Putamen (tissue), 1 donor: ENCODE results near the gene CD7.

ENCODE experiments used
- DNase-seq: peaks from one replicate; pipeline ENCODE4 v3.0.0-alpha.2; 2016; ENCODE audit warnings: low spot score

Gene CD7

DNA sequence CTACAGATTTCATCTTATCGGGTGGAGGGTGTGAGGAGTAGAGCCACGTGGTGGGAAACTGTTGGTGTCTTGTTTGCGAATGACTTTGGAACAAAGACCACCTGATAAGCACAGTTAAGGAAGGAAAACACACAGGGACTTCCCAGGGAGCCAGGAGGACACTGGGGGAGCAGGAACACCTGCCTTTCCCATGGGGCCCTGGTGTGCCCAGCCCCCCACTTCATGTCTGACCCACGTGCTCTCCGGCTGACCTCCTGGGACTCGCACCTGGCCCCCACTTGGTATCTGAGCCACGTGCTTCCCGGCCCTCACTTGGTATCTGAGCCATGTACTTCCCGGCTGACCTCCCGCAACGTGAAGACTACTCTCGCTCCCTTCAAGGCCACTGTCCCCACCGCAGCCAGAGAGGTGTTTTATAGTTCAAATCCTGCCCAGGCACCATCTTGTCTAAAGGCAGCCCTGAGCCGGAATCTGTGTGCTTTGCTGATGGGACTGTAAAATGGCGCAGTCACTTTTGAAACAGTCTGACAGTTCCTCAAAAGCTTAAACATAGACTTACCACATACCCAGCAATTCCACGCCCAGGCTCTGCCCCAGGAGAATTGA lies 38.5 kb downstream of the CD7 start:
- no peak for DNase-seq

GRCh38 chr17:82278308-82278707 lies 39.1 kb downstream of the CD7 start:
- DNase-seq: no peak

GRCh38 chr17:82277851-82278250 lies 39.6 kb downstream of the CD7 start:
- DNase-seq: no peak

GRCh38 chr17:82276938-82277337 lies 40.5 kb downstream of the CD7 start:
- no peak for DNase-seq

- DNase-seq: no peak
These were observed 42.1 kb downstream of the CD7 start for GRCh38 chr17:82275326-82275725.

DNA sequence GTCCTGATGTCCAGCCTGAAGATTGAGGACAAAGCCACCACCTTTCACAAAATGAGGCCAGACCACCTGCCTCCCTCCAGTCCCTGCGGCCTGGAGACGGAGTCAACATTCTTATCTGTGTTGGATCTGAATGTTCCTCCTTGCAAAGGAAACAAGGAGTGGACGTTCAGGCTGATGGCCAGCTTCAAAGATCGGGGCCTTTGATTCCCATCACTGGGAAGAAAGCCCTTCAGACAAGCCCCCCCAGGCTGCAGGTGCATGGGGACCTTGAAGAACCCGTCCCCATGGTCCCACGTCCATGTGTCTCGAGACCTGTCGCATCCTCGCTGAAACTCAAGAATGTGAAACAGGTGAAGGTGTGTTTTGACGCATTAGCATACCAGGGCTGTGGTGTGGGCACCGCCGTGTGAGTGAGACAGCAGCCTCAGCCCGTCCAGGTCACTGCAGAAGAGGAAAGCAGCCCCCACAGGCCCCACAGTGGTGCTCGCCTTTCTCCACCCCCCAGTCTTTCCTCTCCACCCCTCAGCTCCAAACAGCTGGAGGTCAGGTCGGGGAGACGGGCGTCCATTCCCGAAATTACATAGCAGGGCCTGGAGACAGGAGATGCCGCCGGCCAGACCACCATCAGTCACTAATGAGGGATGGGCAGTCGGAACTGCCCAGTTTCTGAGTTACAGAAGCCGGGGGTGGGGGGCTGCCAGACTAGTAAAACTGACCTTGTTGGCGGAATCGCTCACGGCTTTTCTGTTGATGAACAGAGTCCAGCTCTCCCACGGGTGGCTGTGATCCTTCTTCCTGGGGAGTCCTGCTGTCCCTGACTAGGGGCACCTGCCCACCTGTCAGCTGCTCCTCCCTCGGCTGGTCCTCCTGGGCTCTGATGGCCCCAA lies 43.0 kb downstream of the CD7 start:
- DNase-seq: no peak

- DNase-seq: peak; percentile 87
These were observed 43.9 kb downstream of the CD7 start, which contains the start of gene CSNK1D for GRCh38 chr17:82273327-82274133. Gene CSNK1D, minus strand, starts transcription at chr17:82273700. Its CDS starts 319 bp downstream, at chr17:82273381.

- DNase-seq: no peak
These were observed 44.7 kb downstream of the CD7 start for GRCh38 chr17:82272495-82273326.

GRCh38 chr17:82271401-82271800 lies 46.0 kb downstream of the CD7 start:
- DNase-seq: no peak

DNA sequence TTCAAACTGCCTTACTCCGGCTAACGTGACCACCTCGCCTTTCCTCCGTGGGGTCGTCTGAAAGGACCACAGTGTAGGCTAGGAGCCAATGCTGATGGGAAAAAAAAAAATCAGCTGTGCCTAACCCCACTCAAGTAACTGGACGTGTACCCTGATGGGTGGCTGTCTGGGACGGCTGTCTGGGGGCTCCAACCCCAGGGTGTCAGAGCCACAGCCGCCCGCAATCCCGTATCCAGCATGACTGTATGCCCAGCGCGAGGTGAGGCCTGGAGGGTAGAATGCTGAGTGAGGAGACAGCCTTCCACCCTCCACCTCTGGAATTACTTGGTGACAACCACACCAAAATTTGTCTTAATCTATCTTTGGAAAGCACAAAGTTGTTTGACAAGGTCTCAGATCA lies 46.8 kb downstream of the CD7 start:
- no peak for DNase-seq

- no peak for DNase-seq
These were observed 47.4 kb downstream of the CD7 start for GRCh38 chr17:82269882-82270500.

DNA sequence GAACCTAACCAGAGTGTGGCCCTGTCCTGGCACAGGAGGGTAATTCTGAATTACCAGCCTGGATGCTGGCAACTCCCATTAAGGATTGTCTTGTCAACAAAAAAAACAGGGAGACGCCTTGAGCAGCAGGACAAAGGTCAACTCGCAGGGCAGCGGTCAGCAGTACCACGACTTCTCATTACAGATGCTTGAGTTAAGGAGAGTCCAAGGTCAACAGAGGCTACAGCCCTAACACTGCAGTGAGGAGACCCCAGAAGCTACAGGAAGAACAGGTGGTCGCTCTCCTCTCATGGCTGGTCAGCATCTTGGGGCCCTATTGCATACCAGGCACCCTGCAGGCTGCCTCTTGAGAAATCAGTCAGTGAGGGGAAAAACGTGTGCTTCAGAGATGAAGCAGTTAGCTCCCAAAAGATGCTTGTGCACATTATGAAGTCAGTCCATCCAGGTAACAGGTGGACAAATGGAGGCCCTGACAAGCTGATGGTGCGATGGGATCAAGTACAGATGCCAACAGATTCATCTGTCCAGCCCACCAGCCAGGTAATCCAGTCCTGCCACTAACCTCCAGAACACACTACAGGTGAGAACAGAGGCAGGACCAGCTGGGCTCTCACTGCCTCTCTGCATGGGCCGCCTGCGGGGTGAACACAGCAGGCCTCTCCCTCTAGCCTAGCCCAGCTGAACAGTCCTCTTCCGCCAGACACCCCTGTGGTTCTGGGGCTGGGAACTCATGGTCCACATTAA lies 48.1 kb downstream of the CD7 start:
- DNase-seq: no peak

DNA sequence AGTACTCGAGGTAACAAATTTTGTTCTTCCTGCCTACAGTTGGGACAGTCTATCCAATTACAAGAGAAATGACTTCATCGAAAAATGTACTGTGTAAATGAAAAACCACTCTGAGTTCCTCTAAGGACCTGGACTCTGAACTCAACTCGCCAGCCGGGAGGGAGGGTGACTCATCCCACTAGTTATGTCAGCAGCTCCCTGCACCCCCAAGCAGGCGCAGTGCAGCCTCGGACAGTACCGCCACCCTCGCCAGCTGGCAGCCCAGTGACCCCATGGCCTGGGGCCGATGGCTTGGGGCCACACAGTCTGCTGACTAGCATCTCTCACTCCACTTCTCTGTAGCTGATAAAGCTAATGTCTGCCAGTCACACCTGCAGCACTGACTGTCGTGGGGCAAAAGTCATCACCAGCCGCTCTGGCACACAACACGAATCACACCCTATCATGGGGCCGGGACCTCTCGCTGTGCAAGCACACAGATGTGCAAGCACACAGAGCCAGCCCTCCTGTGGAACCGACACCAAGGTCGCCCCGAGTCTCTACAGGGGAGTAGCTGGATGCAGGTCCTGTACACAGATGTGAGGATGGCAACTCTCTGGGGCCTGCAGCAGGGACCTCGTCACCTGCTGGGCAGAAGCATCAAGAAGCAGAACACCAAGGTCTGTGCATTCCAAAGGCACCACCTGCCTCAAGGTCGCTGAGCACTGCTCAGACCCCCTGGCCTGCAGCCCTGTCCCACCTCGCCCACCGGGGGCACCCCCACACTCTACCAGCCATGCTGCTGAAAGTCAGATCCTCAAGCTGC lies 49.6 kb downstream of the CD7 start:
- peak; percentile 88 for DNase-seq

DNA sequence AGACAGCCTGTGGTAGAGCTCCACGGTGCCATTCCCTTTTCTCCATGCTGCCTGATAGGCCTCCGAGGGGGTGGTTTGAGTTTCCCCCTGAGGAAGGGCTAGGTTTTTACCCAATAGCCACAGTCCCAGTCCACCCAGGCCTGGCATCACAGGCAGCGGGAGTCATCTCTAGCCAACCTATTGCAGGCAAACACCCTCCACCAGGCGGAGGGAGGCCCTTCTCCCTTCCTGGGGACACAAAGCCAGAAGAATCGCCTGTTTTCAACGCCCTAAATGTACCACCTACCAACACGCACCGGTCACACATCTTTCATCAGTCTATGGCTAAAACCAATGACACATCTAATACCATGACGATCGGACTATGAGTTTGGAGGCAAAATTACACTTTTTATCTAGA lies 51.3 kb downstream of the CD7 start:
- no peak for DNase-seq
